Left lobe of liver (tissue), 2 donors: ENCODE results near the gene ZCCHC24. TPM values are rescaled to one million over a fixed set of nuclear protein-coding genes. Genes with fewer than 3 reads are reported as not detected.
"Not testable (repeated sequence)": the region's sequence is repeated elsewhere in the genome, so short reads cannot be mapped to it uniquely, and the experiment has no call there.

Experiments used
- ATAC-seq: fragments of 200-7000 bp; cut with Tn5 transposase; one replicate; pipeline ENCODE4 v1.9.1; 2020; ENCODE audit warnings: mild to moderate bottlenecking, moderate library complexity
- DNase-seq: peaks from one replicate; pipeline ENCODE4 v3.0.0-alpha.2; 2020; ENCODE audit warnings: low spot score
- total RNA-seq: library from RNA; stranded (reverse); gene quantifications from one replicate; pipeline ENCODE4 v1.2.1, GENCODE V29; 2021
- donor health status: DM: no; HTN: no; CAD: no; lungs with moderate emphysema.
- donor health status: DM: no; HTN: yes; CAD: no.

ZCCHC24 gene
- total RNA-seq, 1 donor from 2014 or later: 30.5 TPM

DNA sequence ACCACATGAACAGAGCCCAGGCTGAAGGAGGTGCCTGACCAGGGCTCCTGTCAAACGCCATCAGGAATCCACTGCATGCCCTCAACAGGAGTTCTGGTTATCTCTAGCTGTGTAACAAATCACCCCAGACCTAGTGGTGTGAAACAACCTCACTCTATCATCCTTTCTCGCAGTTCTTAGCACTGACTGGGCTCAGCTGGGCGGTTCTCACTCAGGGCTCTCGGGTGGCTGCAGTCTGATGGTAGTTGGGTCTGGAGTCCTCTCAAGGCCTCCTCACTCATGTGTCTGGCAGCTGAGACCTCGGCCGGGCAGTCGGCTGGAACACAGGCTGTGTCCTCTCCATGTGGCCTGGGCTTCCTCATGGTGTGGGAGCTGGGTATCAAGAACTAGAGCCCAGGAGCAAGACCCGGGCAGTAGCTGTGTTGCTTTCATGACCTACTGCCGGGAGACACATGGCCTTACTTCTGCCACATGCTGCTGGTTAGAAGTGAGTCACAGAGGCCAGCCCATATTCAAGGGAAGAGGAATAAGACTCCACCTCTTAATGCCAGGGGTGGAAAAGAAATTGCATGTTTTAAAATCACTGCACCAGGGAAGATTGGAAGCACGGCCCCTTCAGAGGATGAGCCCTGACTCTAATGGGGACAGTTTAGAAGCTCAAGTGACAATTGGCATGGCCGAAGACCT is 107.5 kb downstream of the ZCCHC24 start:
- not testable (repeated sequence) for ATAC-seq

GRCh38 chr10:79336739-79337138 is 108.7 kb downstream of the ZCCHC24 start:
- no peak for ATAC-seq
- DNase-seq: no peak

More for the DNA sequence above, 107.5 kb downstream of the ZCCHC24 start:
- DNase-seq: not testable (repeated sequence)

DNA sequence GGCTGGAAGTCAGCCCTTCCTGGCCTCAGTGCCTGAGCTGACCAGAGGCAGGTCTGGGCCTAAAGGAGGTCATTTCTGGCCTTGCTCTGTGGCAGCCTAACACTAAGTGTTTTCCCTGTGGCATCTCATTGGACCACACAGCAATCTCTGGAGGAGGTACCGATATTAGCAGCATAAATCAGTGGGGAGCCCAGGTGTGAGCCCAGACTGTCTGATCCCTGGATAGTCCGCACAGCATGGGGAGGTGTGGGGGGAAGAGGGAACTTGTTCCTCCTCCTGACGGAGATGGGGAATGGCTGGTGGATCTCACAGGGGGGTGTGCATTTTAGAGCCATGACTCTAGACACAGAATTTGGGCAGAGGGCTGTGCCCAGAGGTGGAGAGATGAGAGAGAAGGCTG is 109.1 kb downstream of the ZCCHC24 start:
- ATAC-seq (peak; percentile 6), DNase-seq (no peak)

GRCh38 chr10:79335470-79336235 is 109.8 kb downstream of the ZCCHC24 start:
- ATAC-seq (peak; percentile 92), DNase-seq (peak; percentile 96)

DNA sequence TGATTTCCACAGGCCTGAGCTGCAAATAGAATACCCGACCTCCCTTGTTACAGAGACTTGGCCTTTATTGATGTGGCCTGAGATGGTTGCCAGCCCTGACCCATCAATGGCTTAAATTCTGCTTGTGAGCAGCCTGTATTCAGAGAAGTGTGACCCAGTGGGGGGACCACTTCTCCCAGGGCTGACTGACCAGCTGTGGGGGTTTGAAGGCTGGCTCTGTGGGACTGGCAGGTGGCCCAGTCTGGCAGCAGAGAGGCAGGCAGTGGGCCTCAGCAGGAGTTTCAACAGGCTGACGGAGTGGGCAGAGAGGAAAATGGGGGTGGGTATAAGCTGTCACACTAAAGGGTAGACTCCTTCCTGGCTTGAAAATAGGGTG is 110.3 kb downstream of the ZCCHC24 start:
- DNase-seq (no peak), ATAC-seq (peak; percentile 2)

DNA sequence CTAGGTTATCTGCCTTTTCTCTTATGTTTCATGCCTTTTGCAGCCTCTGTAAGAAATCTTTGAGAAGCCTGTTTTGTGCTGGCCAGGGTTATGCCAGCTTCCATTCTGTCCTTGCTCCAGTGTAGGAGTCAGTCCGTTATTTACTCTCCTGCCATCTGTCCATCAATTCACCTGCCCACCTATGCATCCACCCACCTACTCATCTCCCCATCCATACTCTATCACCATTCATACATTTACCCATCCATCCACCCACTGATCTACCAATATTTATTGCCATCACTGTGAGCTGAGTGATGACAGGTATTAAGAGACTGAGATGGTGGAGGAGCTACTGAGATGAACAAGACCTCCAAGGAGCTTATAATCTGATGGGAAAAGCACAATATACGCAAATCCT is 110.9 kb downstream of the ZCCHC24 start:
- ATAC-seq: no peak
- no peak for DNase-seq

DNA sequence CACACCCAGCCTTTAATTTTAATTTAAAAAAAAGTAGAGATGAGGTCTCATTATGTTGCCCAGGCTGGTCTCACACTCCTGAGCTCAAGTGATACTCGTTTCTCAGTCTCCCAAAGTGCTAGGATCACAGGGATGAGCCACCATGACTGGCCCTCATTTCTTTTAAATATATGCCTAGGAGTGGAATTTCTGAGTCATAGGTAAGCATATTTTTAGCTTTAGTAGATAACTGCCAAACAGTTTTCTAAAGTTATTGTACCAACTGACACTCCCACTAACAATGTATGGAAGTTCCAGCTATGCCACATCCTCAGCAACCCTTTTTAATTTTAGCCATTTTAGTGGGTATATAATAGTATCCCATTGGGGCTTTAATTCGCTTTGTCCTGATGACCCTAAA is 111.9 kb downstream of the ZCCHC24 start:
- no peak for DNase-seq

DNA sequence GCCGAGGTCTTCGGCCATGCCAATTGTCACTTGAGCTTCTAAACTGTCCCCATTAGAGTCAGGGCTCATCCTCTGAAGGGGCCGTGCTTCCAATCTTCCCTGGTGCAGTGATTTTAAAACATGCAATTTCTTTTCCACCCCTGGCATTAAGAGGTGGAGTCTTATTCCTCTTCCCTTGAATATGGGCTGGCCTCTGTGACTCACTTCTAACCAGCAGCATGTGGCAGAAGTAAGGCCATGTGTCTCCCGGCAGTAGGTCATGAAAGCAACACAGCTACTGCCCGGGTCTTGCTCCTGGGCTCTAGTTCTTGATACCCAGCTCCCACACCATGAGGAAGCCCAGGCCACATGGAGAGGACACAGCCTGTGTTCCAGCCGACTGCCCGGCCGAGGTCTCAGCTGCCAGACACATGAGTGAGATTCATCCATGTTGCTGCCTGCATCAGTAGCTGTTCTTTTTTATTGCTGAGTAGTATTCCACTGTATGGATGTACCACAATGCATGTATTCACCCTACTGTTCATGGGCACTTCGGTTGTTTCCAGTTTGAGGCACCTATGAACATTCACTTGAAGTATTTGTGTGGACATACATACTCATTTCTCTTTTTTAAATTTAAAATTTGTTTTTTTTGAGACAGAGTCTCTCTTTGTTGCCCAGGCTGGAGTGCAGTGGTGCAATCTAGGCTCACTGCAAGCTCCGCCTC is 112.7 kb downstream of the ZCCHC24 start:
- ATAC-seq, DNase-seq: not testable (repeated sequence)

More for the DNA sequence above, 111.9 kb downstream of the ZCCHC24 start:
- no peak for ATAC-seq

Other genes with a start within 250 kb of the ZCCHC24 start
- 93.4 TPM for gene PPIF, start 98.2 kb downstream of the ZCCHC24 start, total RNA-seq
- 0.48 TPM for gene EIF5AL1, start 66.9 kb upstream of the ZCCHC24 start, total RNA-seq
- 6.5 TPM for gene SFTPA2, start 114.8 kb upstream of the ZCCHC24 start, total RNA-seq
- gene SFTPA1, start 165.3 kb upstream of the ZCCHC24 start, total RNA-seq: 4.6 TPM